AG09309 (cell line): ENCODE measurements around the gene PDE2A.

ENCODE experiments used
- DNase-seq: peaks from one replicate; pipeline ENCODE4 v3.0.0-alpha.2; 2010; ENCODE audit warnings: low read depth
- H3K4me3 ChIP-seq: 2 replicates; pipeline ENCODE4 v1.5.1; 2011; ENCODE audit warnings: mild to moderate bottlenecking, low read depth, low read length, moderate library complexity; ENCODE audit not compliant: control insufficient read depth
- TF ChIP-seq, protein P1 (sequence below): IDR thresholded peaks from 2 replicates; pipeline ENCODE4 v1.5.1; 2011; ENCODE audit warnings: mild to moderate bottlenecking, low read depth, low read length, inconsistent platforms; ENCODE audit not compliant: insufficient read depth, control insufficient read depth; ENCODE audit errors: missing control alignments

The PDE2A gene

GRCh38 chr11:72553706-72554105 lies 120.5 kb downstream of the PDE2A start:
- no peak overlapping the region for H3K4me3 ChIP-seq
- TF ChIP-seq, protein P1, sequence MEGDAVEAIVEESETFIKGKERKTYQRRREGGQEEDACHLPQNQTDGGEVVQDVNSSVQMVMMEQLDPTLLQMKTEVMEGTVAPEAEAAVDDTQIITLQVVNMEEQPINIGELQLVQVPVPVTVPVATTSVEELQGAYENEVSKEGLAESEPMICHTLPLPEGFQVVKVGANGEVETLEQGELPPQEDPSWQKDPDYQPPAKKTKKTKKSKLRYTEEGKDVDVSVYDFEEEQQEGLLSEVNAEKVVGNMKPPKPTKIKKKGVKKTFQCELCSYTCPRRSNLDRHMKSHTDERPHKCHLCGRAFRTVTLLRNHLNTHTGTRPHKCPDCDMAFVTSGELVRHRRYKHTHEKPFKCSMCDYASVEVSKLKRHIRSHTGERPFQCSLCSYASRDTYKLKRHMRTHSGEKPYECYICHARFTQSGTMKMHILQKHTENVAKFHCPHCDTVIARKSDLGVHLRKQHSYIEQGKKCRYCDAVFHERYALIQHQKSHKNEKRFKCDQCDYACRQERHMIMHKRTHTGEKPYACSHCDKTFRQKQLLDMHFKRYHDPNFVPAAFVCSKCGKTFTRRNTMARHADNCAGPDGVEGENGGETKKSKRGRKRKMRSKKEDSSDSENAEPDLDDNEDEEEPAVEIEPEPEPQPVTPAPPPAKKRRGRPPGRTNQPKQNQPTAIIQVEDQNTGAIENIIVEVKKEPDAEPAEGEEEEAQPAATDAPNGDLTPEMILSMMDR, result no peak
- no peak for DNase-seq

- TF ChIP-seq, protein P1, result no peak
- DNase-seq, result no peak
- no peak overlapping the region for H3K4me3 ChIP-seq
Observed at GRCh38 chr11:72552399-72552910, 121.8 kb downstream of the PDE2A start.

DNA sequence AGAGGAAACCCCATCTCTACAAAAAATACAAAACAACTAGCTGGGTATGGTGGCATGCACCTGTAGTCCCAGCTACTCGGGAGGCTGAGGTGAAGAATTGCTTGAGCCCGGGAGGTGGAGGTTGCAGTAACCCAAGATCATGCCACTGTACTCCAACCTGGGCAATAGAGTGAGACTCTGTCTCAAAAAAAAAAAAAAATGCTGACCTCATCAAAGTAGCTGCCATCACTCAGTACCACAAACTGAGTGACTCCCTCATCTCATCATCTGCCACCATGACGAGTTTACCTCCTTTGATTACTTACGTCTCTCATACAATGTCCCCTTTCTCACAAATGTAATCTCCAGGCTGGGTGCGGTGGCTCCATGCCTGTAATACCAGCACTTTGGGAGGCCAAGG lies 122.7 kb downstream of the PDE2A start:
- TF ChIP-seq, protein P1, result no peak

GRCh38 chr11:72548463-72548862 lies 125.8 kb downstream of the PDE2A start:
- TF ChIP-seq, protein P1, result no peak
- no peak for DNase-seq
- no peak overlapping the region for H3K4me3 ChIP-seq

More for the DNA sequence above, 122.7 kb downstream of the PDE2A start:
- no peak for DNase-seq
- no peak overlapping the region for H3K4me3 ChIP-seq

DNA sequence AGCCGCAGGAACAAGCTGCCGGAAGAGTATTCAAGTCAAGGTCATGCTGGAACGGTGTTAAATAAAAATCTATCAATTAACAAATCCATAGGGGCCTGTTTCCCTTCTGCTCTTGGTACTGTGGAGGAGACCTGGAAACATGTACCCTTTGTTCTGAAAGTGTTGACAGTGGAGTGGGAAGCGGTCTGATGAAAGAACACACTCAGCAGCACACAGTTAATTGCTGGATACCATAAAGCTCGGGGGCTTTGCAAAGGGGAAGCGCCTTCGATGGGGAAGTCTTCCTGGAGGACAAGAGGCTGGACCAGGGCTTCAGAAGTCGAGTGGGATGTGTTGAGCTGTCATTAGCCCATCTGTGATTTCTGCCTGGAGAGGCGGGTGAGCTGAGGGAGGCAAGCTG lies 127.4 kb downstream of the PDE2A start:
- TF ChIP-seq, protein P1, result no peak
- DNase-seq, result no peak
- no peak overlapping the region for H3K4me3 ChIP-seq

- H3K4me3 ChIP-seq, result no peak overlapping the region
- TF ChIP-seq, protein P1, result no peak
- DNase-seq, result no peak
Observed at GRCh38 chr11:72544589-72544988, 129.6 kb downstream of the PDE2A start.
